CD4-positive, CD25-positive, alpha-beta regulatory T cell (primary cell): ENCODE measurements around the gene AMELY. TPM values are rescaled to one million over a fixed set of nuclear protein-coding genes. Genes with fewer than 3 reads are reported as not detected.
"Not testable (repeated sequence)": the region's sequence is repeated elsewhere in the genome, so short reads cannot be mapped to it uniquely, and the experiment has no call there.

Source experiments
- ATAC-seq, 2 donors: fragments of 150-1000 bp; cut with Tn5 transposase; one replicate each; pipeline ENCODE4 v1.10.0; 2021; ENCODE audit warnings: low read depth in 2 of 2, moderate number of reproducible peaks in 2 of 2, moderate library complexity in 1 of 2
- DNase-seq, 3 donors: peaks; one replicate each; pipeline versions ENCODE4 v3.0.0 to v3.0.0-alpha.2; 2012 to 2022; ENCODE audit warnings: mixed read lengths in 1 of 3
- H3K27ac ChIP-seq: one replicate; pipeline ENCODE4 v1.7.0; 2013; ENCODE audit warnings: mild to moderate bottlenecking, low read length; ENCODE audit not compliant: insufficient read depth, poor library complexity, severe bottlenecking
- H3K27me3 ChIP-seq: one replicate; pipeline ENCODE4 v1.7.0; 2013; ENCODE audit warnings: low read length; ENCODE audit not compliant: control insufficient read depth, insufficient read depth
- H3K36me3 ChIP-seq: one replicate; pipeline ENCODE4 v1.7.0; 2013; ENCODE audit warnings: mild to moderate bottlenecking, low read length, moderate library complexity; ENCODE audit not compliant: control insufficient read depth, insufficient read depth
- H3K4me1 ChIP-seq: 2 replicates; pipeline ENCODE4 v1.7.0; 2013; ENCODE audit warnings: mild to moderate bottlenecking, low read length; ENCODE audit not compliant: insufficient read depth, control insufficient read depth, poor library complexity, severe bottlenecking
- H3K4me3 ChIP-seq: one replicate; pipeline ENCODE4 v1.7.0; 2013; ENCODE audit warnings: low read depth, mild to moderate bottlenecking, low read length, moderate library complexity
- H3K9me3 ChIP-seq, 2 experiments: 1 replicate in 1 of 2; 2 replicates in 1 of 2; pipeline ENCODE4 v1.7.0; 2013; ENCODE audit warnings: low read length in 2 of 2, mild to moderate bottlenecking in 1 of 2, moderate library complexity in 1 of 2; ENCODE audit not compliant: control insufficient read depth in 2 of 2
- H3K27ac Mint-ChIP-seq, 3 donors: one replicate each; pipeline ENCODE4 v1.8.0; 2020 to 2022; ENCODE audit warnings: mild to moderate bottlenecking in 3 of 3, mixed read lengths in 3 of 3, moderate library complexity in 2 of 3
- H3K27me3 Mint-ChIP-seq: one replicate; pipeline ENCODE4 v1.8.0; 2022; ENCODE audit warnings: mild to moderate bottlenecking, mixed read lengths
- H3K36me3 Mint-ChIP-seq: one replicate; pipeline ENCODE4 v1.8.0; 2020; ENCODE audit warnings: mixed read lengths
- H3K4me1 Mint-ChIP-seq, 4 donors: one replicate each; pipeline ENCODE4 v1.8.0; 2020 to 2022; ENCODE audit warnings: mixed read lengths in 4 of 4, mild to moderate bottlenecking in 1 of 4
- H3K4me3 Mint-ChIP-seq, 4 donors: one replicate each; pipeline ENCODE4 v1.8.0; 2020 to 2022; ENCODE audit warnings: mild to moderate bottlenecking in 4 of 4, mixed read lengths in 4 of 4, moderate library complexity in 3 of 4
- H3K9me3 Mint-ChIP-seq, 7 donors: one replicate each; pipeline ENCODE4 v1.8.0; 2020 to 2022; ENCODE audit warnings: mixed read lengths in 7 of 7, mild to moderate bottlenecking in 3 of 7, moderate library complexity in 2 of 7
- polyA plus RNA-seq, 4 donors: library from polyadenylated mRNA; unstranded; fragments of 300-500 nt; fragmentation: Illumina TruSeq; gene quantifications; one replicate each; pipeline ENCODE4 v1.2.3, GENCODE V29; 2021
- total RNA-seq: library from RNA; stranded (reverse); gene quantifications from one replicate; pipeline ENCODE4 v1.2.3, GENCODE V29; 2022

Gene AMELY
- total and polyA plus RNA-seq, 5 donors from 2014 or later, result not detected

DNA sequence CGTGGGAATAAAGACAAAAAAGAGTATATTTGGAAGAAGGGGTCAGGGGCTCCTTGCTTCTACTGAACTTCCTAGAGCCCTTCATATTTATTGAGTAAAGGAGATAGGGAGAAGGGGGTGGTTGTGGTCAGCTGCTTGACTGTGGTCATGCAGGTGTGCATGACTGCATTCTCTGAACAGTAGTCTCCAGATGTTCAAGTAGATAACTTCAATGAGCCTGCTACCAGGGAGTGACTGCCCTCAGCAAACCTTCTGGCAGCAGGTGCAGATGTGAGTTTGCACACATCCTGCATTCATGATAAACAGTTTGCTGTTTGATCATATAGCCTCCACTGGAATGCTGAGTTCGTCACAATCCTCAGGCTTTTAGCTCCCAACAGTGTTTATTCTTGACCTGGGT lies 9.5 kb upstream of the AMELY start:
- Histone ChIP-seq H3K4me3 (no peak overlapping the region), H3K27ac (no peak overlapping the region), H3K36me3 (no peaks in the 10 kb centered on the region), H3K4me1 (no peaks in the 10 kb centered on the region), H3K9me3 (no peaks in the 10 kb centered on the region), H3K27me3 (no peaks in the 10 kb centered on the region)
- Mint-ChIP-seq H3K9me3 (no peaks in the 10 kb centered on the region), H3K4me1 (no peaks in the 10 kb centered on the region), H3K36me3 (no peaks in the 10 kb centered on the region), H3K4me3 (no peak overlapping the region), H3K27me3 (no peaks in the 10 kb centered on the region), H3K27ac (no peak overlapping the region)
- DNase-seq (no peak), ATAC-seq (no peak)

DNA sequence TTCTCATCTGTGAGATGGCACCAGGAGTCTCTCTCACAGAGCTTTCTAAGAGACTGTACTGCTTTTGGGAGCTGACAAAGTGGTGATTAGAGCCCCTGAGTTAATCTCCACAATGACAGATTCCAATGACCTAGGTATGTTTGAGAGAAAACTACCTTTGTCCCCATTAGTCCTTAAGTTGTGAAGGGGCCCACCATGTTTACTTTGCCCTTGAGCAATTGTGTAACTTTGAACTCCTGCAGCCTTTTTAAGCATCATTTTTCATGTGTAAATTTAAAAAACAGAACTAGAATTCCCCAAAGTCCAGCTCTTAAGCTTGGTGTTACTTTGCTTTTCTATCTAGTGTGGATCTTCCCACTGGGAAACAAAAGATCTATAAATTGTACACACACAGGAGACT lies 1.8 kb upstream of the AMELY start:
- H3K36me3 ChIP-seq, result no peaks in the 10 kb centered on the region
- Mint-ChIP-seq H3K4me1 (no peaks in the 10 kb centered on the region), H3K27me3 (peaks cover 19% of the 10 kb centered on the region), H3K4me3 (no peak overlapping the region), H3K9me3 (no peaks in the 10 kb centered on the region), H3K36me3 (no peaks in the 10 kb centered on the region), H3K27ac (no peak overlapping the region)
- H3K4me3 ChIP-seq, result no peak overlapping the region
- ATAC-seq (no peak), DNase-seq (no peak)
- H3K9me3 ChIP-seq, result no peaks in the 10 kb centered on the region
- no peak overlapping the region for H3K27ac ChIP-seq
- no peaks in the 10 kb centered on the region for H3K27me3 ChIP-seq
- H3K4me1 ChIP-seq, result no peaks in the 10 kb centered on the region

DNA sequence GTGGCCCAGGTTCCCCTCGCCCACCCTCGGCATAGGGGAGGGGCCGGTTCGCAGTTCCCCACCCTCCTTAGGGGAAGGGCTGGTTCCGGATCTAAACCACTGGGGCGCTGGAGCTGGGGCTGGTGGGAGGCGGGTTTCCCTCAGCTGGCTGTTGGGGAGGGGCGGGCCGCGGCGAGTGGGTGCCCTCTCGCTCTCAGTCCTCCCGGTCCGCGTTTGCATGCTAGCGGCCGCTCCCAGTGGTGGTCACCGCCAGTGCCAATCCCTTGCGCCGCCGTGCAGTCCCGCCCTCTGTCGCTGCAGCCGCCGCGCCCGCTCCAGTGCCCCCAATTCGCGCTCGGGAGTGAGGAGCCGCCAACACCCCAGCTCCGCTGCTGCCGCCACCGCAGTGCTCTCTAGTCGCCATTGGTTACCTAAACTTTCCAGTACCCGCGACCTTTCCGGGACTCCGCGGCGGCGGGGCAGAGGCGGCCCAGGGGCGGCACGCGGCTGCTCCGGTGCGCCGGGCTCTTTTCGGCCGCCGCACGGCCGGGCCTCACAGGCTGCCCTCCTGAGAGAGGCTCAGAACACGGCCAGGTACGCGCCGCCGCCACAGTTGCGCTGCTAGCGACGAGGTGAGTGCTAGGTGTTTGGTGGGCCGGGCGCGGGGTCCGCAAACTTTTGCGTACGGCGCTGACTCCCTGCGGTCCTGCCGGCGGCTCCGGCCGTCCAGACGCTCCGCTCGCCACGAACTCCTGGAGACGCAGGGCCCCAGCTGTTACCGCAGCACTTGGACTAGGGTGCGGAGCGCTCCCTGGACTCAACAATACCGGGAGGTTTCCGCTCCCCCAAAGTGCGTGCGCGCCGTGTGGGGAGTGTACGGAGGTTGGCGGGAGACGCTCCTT lies 940 bp downstream of the AMELY start, which contains the start of gene TBL1Y:
Gene TBL1Y, plus strand, starts transcription at position 326 of the 881 bp plus-strand sequence. CDS start 114,388 bp downstream, outside the sequence.
- ATAC-seq (no peak), DNase-seq (no peak)
- Histone ChIP-seq H3K27ac (no peak within 1 kb of the TSS), H3K9me3 (no peaks in the 10 kb centered on the region), H3K4me1 (no peaks in the 10 kb centered on the region), H3K36me3 (no peaks in the 10 kb centered on the region), H3K4me3 (no peak within 1 kb of the TSS), H3K27me3 (no peaks in the 10 kb centered on the region)
- H3K27me3 Mint-ChIP-seq, result peaks cover 24% of the 10 kb centered on the region
- H3K36me3 Mint-ChIP-seq, result no peaks in the 10 kb centered on the region
- no peaks in the 10 kb centered on the region for H3K4me1 Mint-ChIP-seq
- H3K27ac Mint-ChIP-seq, result no peak within 1 kb of the TSS
- H3K4me3 Mint-ChIP-seq, result no peak within 1 kb of the TSS
- no peaks in the 10 kb centered on the region for H3K9me3 Mint-ChIP-seq

DNA sequence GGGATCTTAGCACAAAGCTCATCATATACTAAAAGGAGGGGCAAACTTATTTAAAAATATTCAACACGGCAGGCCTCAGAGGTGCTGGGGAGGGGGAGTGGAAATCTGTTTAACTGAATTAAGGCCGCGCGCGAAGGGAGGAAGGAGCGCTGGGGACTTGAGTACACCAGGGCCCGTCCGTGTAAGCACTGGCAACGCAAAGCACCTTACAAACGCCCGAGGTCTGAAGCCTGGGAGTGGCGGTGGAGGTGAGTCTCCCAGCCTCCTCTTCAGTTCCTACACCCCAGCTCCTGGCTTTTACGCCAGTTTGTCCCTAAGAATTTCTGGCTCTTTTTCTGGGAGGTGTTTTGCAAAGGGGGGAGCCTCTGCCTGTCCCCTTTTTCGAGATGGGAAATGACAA lies 1.7 kb downstream of the AMELY start:
- DNase-seq, result no peak
- Histone ChIP-seq H3K36me3 (no peaks in the 10 kb centered on the region), H3K27ac (no peak overlapping the region), H3K9me3 (no peaks in the 10 kb centered on the region), H3K4me1 (no peaks in the 10 kb centered on the region), H3K27me3 (no peaks in the 10 kb centered on the region), H3K4me3 (no peak overlapping the region)
- Mint-ChIP-seq H3K9me3 (no peaks in the 10 kb centered on the region), H3K4me3 (no peak overlapping the region), H3K36me3 (no peaks in the 10 kb centered on the region), H3K27ac (no peak overlapping the region), H3K4me1 (no peaks in the 10 kb centered on the region), H3K27me3 (peaks cover 24% of the 10 kb centered on the region)
- ATAC-seq, result no peak

DNA sequence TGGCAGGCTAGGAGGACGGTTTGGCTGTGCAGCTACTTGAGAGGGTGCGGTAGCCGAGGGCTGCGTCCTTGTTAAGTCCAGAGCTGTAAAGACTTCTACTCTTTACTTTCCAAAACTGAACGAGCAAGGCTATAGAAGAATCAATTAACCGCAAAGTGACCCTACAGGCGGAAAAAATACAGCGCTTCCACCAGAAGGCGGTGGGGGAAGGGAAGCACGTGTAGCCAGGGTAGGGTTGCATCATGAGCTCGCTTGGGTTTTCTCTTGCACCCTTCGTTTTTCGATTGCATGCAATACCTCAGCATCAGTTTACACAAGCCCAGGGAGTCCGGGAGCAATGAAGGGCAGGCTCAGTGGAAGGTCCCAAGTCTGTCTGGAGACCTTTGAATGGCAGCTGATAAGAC lies 2.4 kb downstream of the AMELY start:
- ATAC-seq, result no peak
- Histone ChIP-seq H3K9me3 (no peaks in the 10 kb centered on the region), H3K27me3 (no peaks in the 10 kb centered on the region), H3K27ac (no peak overlapping the region), H3K36me3 (no peaks in the 10 kb centered on the region), H3K4me1 (no peaks in the 10 kb centered on the region), H3K4me3 (no peak overlapping the region)
- Mint-ChIP-seq H3K27ac (no peak overlapping the region), H3K4me3 (no peak overlapping the region), H3K4me1 (no peaks in the 10 kb centered on the region), H3K27me3 (peaks cover 24% of the 10 kb centered on the region), H3K36me3 (no peaks in the 10 kb centered on the region), H3K9me3 (no peaks in the 10 kb centered on the region)
- DNase-seq, result no peak

DNA sequence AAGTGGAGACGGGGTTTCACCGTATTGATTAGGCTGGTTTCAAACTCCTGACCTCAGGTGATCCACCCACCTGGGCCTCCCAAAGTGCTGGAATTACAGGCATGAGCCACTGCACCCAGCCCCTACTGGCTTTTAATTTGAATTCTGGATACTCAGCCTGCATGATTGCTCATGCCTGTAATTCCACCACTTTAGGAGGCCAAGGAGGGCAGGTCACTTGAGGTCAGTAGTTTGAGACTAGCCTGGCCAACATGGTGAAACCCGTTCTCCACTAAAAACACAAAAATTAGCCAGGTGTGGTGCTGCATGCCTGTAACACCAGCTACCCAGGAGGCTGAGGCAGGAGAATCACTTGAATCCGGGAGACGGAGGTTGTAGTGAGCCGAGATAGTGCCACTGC lies 3.5 kb downstream of the AMELY start:
- not testable (repeated sequence) for H3K27ac Mint-ChIP-seq, H3K36me3 Mint-ChIP-seq, H3K4me1 ChIP-seq, H3K9me3 ChIP-seq, H3K4me1 Mint-ChIP-seq, H3K4me3 ChIP-seq, H3K36me3 ChIP-seq, H3K9me3 Mint-ChIP-seq, H3K27ac ChIP-seq, DNase-seq, H3K27me3 ChIP-seq, H3K4me3 Mint-ChIP-seq, ATAC-seq
- H3K27me3 Mint-ChIP-seq, result peaks cover 20% of the 10 kb centered on the region

DNA sequence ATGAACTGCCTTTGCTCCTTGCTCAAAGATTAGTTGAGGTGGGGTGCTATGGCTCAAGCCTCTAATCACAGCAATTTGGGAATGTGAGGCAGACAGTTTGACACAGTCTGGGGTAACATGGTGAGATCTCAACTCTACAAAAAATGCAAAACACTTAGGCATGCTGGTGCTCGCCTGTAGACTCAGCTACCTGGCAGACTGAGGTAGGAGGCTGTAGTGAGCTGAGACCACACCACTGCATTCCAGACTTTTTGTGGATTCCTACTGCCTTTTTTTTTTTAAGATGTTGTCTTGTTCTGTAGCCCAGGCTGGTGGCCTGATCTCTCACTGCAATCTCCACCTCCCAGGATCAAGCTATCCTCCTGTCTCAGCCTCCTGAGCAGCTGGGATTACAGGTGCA lies 4.0 kb downstream of the AMELY start:
- no peaks in the 10 kb centered on the region for H3K27me3 ChIP-seq
- DNase-seq (no peak), ATAC-seq (no peak)
- no peak overlapping the region for H3K27ac ChIP-seq
- H3K9me3 Mint-ChIP-seq, result no peaks in the 10 kb centered on the region
- H3K4me3 Mint-ChIP-seq, result no peak overlapping the region
- no peaks in the 10 kb centered on the region for H3K36me3 ChIP-seq
- no peaks in the 10 kb centered on the region for H3K4me1 Mint-ChIP-seq
- H3K36me3 Mint-ChIP-seq, result no peaks in the 10 kb centered on the region
- H3K4me1 ChIP-seq, result no peaks in the 10 kb centered on the region
- H3K27ac Mint-ChIP-seq, result no peak overlapping the region
- peaks cover 16% of the 10 kb centered on the region for H3K27me3 Mint-ChIP-seq
- H3K9me3 ChIP-seq, result no peaks in the 10 kb centered on the region
- no peak overlapping the region for H3K4me3 ChIP-seq

DNA sequence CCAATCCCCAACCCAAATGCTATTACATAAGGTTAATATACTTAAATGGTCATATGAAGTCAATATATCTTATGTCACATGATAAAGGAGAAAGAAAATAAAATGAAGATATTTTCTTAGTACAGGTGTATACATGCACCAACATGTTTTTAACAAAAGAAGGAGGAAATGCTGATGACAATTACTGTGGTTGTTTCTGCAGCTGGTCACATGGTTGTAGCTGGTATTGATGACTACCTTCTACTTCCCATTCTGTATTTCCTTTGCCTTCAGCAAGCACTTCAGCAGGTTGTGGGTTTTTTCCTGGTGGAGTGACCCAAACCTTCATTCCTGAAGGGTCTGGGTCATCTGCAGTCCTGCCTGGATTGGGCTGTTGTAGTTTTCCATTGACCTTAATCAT lies 9.4 kb downstream of the AMELY start:
- H3K4me3 Mint-ChIP-seq, ATAC-seq: not testable (repeated sequence)

More for the DNA sequence above, 9.4 kb downstream of the AMELY start:
- not testable (repeated sequence) for H3K36me3 Mint-ChIP-seq, H3K36me3 ChIP-seq, H3K27me3 ChIP-seq, H3K27ac ChIP-seq, H3K4me3 ChIP-seq, H3K4me1 ChIP-seq, H3K9me3 Mint-ChIP-seq, H3K9me3 ChIP-seq, H3K27me3 Mint-ChIP-seq, H3K4me1 Mint-ChIP-seq, H3K27ac Mint-ChIP-seq, DNase-seq
